ENCODE data around the gene PTGES2.

The PTGES2 gene

GRCh38 chr9:128153060-128153946, 25.8 kb upstream of the PTGES2 start:
- no peak for DNase-seq (ENCODE audit: low read depth)

DNA sequence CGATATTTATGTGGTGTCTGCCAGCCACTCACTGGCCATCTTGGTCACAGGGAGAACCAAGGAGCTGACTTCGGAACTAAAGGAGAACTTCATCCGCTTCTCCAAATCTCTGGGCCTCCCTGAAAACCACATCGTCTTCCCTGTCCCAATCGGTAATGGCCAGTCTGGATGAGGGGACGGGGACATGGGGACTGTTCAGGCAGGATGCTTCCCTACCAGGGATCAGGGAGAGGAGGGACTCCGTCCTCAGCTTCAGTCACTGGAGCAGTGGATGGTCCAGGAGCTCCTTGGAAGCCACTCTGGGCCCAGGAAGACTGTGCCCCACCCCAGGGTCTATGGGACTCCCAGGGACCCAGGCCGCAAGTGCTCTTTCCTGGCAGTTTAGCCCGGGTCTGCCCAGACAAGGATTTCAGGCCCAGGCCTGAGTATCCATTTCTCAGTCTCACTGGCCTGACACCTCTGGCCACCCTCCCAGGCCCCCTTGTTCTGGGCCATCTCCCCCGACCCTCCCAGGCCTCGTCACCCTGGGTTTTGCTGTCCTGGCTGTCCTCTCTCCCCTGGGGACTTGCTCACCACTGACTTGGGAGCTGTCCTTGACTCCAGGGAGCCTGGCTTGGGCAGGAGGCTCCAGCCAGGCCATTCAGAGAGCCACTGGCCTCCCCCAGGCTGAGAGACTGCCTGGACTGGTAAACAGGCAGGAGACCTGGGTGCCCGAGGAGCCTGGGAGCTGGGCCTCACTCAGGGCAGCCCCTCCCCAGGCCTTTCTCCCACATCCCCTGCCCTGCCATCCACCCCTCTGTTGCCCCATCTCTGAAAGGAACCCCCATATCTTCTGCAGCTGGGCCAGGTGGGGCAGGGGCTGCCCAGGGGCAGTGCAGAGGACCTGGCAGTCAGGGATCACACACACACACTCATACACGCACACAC, 24.9 kb upstream of the PTGES2 start:
- no peak for DNase-seq (ENCODE audit: low read depth)

GRCh38 chr9:128151309-128152132, 24.0 kb upstream of the PTGES2 start:
- no peak for DNase-seq (ENCODE audit: low read depth)

DNA sequence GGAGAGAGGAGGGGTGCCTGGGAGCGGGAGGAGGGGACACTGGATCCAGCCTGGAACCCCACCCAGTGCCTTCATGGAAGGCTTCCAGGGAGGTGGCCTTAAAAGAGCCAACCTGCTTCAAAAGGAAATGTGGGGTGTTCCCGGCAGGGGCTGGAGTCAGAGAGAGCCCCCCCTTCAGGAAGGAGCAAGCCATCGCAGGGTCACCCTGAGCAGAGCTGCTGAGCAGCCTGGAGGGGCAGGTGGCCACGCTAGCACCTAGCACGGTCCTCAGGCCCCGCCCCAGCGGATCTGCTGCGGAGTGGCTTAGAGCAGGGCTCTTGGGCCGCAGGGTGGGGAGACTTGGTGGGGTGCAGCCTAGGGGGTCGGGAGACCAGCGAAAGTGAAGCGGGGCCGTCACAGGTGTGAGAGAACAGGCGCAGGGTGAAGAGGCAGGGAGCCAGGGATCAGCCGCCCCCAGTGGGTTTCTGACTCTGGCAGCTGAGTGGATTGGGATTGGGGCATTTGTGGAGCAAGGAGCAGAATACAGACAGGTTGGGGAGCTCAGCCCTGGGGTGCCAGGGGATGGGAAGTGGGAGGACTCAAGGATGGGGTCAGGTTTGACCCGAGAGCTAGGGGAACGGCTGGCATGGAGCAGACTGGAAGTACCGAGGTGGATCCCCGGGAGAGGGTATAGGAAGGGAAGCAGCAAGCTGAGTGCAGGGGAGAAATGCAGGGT, 23.2 kb upstream of the PTGES2 start:
- no peak for DNase-seq (ENCODE audit: low read depth)

DNA sequence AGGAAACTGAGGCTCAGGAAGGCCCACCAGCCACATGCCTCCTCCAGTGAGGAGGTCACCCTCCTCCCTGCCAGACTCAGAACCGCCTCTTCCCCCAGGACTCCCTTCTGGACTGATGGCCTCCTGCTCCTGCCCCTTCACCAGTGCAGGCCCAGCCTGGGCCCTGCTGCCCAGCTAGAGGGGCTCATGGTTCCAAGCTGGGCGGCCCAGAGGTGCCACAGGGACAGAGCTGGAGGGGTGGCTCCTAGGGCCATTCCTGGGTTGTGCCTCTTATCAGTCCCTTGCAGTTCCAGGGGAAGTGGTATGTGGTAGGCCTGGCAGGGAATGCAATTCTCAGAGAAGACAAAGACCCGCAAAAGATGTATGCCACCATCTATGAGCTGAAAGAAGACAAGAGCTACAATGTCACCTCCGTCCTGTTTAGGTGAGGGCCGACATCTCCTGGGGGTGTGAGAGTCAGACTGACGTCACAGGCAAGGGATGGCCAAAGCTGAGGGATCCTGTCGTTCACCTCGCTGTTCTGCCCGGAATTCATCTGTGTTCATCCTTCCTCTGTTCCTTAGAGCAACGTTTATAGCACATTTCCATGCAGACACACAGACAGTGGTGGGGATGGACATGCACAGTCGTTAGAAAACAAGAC, 22.5 kb upstream of the PTGES2 start:
- DNase-seq (ENCODE audit: low read depth): no peak

- no peak for DNase-seq (ENCODE audit: low read depth)
Measured at GRCh38 chr9:128149001-128149701, 21.6 kb upstream of the PTGES2 start, which contains the start of gene LCN2. Gene LCN2, plus strand, starts transcription at chr9:128149453. Its CDS starts 73 bp downstream, at chr9:128149526.

GRCh38 chr9:128148509-128149000, 21.0 kb upstream of the PTGES2 start:
- DNase-seq (ENCODE audit: low read depth): no peak

- DNase-seq (ENCODE audit: low read depth): no peak
Measured at GRCh38 chr9:128146591-128147120, 19.1 kb upstream of the PTGES2 start.

GRCh38 chr9:128145951-128146351, 18.4 kb upstream of the PTGES2 start:
- no peak for DNase-seq (ENCODE audit: low read depth)

DNA sequence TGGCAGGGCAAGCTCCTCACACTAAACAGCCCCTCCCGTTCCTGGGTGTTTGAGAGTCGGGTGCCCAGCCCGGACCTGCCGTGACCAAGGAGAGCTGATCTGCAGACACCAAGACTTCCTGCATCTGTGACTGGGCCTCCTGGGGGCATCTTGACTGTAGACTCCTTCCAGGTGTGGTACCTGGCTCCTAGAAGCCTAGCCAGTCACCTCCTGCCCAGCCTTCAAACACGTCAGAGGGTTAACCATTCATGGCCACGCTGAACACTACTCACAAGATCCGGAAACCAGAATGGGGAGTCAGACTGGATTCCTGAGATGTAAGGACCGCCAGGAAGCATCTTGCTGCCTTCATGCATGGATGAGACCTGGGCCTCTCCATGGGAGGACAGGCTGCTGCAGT, 18.0 kb upstream of the PTGES2 start:
- no peak for DNase-seq (ENCODE audit: low read depth)

GRCh38 chr9:128144239-128145181, 17.0 kb upstream of the PTGES2 start:
- DNase-seq (ENCODE audit: low read depth): no peak

- no peak for DNase-seq (ENCODE audit: low read depth)
Measured at GRCh38 chr9:128143525-128144238, 16.2 kb upstream of the PTGES2 start.

DNA sequence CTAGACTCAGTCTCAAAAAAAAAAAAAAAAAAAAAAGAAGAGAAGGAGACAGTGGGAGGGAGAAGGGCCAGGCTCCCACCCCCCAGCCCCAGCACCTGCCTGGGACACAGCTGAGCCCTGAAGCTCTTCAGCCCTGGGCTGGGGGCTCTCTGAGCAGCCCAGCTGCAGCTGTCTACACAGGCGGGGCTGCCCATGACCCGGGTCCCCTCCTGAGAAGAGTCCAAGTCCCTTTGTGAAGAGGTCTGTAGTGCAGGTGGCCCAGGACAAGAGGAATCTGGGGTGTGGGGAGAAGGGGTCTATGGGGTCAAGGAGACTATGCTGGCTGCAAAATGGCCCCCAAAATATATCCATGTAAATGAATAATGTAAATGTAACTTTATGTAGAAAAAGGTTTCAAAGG, 15.1 kb upstream of the PTGES2 start:
- DNase-seq (ENCODE audit: low read depth): no peak

DNA sequence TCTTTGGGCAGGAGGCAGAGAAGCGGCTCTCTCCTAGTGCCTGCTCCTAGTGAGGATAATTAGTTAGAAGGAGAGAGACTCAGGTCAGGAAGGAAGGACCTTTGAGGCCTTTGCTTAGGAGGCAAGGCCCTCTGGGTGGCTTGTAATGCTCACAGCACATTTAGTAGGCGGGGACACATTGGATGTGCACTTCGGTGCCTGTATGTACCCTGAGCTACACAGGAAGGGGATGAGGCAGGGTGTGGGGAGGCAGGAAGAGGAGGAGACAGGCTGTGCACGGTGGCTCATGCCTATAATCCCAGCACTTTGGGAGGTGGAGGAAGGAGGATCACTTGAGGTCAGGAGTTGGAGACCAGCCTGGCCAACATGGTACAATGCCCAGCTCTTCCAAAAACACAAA, 14.5 kb upstream of the PTGES2 start:
- DNase-seq (ENCODE audit: low read depth): no peak

- no peak for DNase-seq (ENCODE audit: low read depth)
Measured at GRCh38 chr9:128141604-128142003, 14.1 kb upstream of the PTGES2 start.

- DNase-seq (ENCODE audit: low read depth): no peak
Measured at GRCh38 chr9:128139621-128140020, 12.1 kb upstream of the PTGES2 start.

DNA sequence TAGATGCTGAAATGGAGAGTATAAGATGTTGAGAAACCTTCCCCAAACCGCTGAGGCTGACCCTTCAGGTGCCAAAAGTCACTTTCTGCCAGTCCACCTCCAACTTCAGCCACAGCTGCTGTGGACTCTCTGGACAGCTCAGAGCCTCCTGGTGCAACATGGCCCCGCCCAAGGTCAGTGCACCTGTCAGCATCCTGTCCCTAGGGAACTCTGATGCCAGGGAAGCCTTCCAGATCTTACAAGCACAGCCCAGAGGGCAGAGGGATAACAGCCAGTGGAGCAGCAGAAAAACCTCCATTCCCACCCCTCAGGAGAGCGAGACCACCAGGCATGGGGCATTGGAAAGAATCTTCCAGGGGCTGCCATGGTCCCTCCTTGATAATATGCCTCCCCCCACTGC, 10.5 kb upstream of the PTGES2 start:
- no peak for DNase-seq (ENCODE audit: low read depth)
